ENCODE measurements around the gene AMPD2. TPM values are rescaled to one million over a fixed set of nuclear protein-coding genes. Genes with fewer than 3 reads are reported as not detected.

The AMPD2 gene
- total and polyA plus RNA-seq, 9 of the 15 experiments (the other 6 are each of a cell fraction or from before 2014, with no cell fraction given), result 2.0 to 77.7 (median 28.2) TPM

DNA sequence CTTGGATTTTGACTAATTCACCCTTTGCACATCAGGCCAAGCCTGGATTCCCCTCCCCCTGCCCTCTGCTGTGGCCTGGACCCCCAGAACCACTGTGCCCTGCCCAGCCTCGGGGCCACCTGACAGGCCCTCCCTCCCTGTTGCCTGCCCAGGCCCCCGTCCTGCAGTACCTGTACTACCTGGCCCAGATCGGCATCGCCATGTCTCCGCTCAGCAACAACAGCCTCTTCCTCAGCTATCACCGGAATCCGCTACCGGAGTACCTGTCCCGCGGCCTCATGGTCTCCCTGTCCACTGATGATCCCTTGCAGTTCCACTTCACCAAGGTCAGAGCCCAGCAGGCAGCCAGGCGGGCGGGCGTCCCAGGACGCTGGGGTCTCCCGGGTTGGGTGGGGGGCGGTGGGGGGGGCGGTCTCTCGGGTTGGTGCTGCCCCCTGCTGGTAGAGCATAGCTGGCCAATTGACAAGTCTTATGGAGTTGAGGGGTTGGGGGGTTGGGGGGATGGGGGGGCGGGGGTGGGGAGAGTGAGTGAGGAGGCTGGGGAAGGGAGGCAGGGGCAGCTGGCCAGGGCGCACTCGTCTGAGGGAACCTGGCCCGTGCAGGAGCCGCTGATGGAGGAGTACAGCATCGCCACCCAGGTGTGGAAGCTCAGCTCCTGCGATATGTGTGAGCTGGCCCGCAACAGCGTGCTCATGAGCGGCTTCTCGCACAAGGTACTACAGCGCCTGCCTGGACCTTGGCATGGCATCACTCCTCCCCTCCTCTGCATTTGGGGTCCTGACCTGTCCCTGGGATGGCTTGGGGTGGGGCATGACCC lies 10.7 kb downstream of the AMPD2 start (continued):
- TF ChIP-seq, protein P1, sequence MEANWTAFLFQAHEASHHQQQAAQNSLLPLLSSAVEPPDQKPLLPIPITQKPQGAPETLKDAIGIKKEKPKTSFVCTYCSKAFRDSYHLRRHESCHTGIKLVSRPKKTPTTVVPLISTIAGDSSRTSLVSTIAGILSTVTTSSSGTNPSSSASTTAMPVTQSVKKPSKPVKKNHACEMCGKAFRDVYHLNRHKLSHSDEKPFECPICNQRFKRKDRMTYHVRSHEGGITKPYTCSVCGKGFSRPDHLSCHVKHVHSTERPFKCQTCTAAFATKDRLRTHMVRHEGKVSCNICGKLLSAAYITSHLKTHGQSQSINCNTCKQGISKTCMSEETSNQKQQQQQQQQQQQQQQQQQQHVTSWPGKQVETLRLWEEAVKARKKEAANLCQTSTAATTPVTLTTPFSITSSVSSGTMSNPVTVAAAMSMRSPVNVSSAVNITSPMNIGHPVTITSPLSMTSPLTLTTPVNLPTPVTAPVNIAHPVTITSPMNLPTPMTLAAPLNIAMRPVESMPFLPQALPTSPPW (CRISPR knock-in tag; IDR thresholded peaks at IDR 0.05), result peak; percentile 65

DNA sequence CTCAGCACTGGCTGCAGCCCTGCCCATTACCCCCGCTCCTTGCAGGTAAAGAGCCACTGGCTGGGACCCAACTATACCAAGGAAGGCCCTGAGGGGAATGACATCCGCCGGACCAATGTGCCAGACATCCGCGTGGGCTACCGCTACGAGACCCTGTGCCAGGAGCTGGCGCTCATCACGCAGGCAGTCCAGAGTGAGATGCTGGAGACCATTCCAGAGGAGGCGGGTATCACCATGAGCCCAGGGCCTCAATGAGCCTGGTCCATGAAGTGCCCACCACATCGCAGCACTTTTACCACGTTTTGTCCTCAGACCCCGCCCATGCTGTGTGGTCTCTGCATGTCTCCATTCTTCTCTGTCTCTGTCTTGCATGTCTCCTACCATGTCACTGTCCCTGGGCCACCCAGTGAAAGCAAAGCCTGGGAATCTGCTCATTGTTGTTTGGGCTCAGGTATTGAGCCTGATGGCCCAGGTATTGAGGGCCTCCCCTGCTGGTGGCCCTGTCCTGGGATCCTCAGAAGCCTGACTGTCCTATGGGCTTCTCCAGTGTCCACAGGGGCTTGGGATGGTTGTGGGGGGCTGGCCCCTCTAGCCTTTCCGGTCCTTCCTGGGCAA lies 11.4 kb downstream of the AMPD2 start:
- CTCF ChIA-PET (ENCODE audit: low intra/inter-chr PET ratio), result interaction anchor here (0.6 to 2.6 kb wide), 2 partner anchors 10 to 85 kb away, joined by 3 to 24 read pairs; no protein-coding TSS in a partner anchor
- no peak for DNase-seq (ENCODE audit: extremely low read depth in 1 of 4, low spot score in 3 of 4)
- intact Hi-C loops (cut with micrococcal nuclease), result loop anchor here (1.0 kb wide), 1 partner anchor 85 kb away; no protein-coding TSS in a partner anchor
- TF ChIP-seq POLR2G (IDR thresholded peaks at IDR 0.05; ENCODE audit: low read depth, low read length), result 0 out of 2 replicates have a peak, but pooled peaks have one; percentile 6
- TF ChIP-seq, protein P2, sequence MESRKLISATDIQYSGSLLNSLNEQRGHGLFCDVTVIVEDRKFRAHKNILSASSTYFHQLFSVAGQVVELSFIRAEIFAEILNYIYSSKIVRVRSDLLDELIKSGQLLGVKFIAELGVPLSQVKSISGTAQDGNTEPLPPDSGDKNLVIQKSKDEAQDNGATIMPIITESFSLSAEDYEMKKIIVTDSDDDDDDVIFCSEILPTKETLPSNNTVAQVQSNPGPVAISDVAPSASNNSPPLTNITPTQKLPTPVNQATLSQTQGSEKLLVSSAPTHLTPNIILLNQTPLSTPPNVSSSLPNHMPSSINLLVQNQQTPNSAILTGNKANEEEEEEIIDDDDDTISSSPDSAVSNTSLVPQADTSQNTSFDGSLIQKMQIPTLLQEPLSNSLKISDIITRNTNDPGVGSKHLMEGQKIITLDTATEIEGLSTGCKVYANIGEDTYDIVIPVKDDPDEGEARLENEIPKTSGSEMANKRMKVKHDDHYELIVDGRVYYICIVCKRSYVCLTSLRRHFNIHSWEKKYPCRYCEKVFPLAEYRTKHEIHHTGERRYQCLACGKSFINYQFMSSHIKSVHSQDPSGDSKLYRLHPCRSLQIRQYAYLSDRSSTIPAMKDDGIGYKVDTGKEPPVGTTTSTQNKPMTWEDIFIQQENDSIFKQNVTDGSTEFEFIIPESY (CRISPR knock-in tag; IDR thresholded peaks at IDR 0.05), result peak; percentile 75
- TF ChIP-seq, protein P3, sequence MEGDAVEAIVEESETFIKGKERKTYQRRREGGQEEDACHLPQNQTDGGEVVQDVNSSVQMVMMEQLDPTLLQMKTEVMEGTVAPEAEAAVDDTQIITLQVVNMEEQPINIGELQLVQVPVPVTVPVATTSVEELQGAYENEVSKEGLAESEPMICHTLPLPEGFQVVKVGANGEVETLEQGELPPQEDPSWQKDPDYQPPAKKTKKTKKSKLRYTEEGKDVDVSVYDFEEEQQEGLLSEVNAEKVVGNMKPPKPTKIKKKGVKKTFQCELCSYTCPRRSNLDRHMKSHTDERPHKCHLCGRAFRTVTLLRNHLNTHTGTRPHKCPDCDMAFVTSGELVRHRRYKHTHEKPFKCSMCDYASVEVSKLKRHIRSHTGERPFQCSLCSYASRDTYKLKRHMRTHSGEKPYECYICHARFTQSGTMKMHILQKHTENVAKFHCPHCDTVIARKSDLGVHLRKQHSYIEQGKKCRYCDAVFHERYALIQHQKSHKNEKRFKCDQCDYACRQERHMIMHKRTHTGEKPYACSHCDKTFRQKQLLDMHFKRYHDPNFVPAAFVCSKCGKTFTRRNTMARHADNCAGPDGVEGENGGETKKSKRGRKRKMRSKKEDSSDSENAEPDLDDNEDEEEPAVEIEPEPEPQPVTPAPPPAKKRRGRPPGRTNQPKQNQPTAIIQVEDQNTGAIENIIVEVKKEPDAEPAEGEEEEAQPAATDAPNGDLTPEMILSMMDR (IDR thresholded peaks at IDR 0.05 in 2 of 3, conservative IDR thresholded peaks at IDR 0.05 in 1 of 3; ENCODE audit: insufficient read depth in 2 of 3, low read depth in 1 of 3, low read length in 3 of 3), result 0 out of 6 replicates have a peak, but pooled peaks of 1 of the 3 experiments have one; percentile 5
- no peak for TF ChIP-seq MEF2A (IDR thresholded peaks at IDR 0.05; ENCODE audit: control insufficient read depth, low read depth, low read length)
- TF ChIP-seq, protein P4, sequence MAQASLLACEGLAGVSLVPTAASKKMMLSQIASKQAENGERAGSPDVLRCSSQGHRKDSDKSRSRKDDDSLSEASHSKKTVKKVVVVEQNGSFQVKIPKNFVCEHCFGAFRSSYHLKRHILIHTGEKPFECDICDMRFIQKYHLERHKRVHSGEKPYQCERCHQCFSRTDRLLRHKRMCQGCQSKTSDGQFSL (CRISPR knock-in tag; IDR thresholded peaks at IDR 0.05), result peak; percentile 10; the same call in 1 of the 2 replicates
- TF ChIP-seq, protein P4 (tag; IDR thresholded peaks at IDR 0.05), result no peak
- TF ChIP-seq RBFOX2 (IDR thresholded peaks at IDR 0.05; ENCODE audit: low read depth, low read length), result 0 out of 2 replicates have a peak, but pooled peaks have one; percentile 1

More for the DNA sequence above, 11.4 kb downstream of the AMPD2 start:
- WGBS (ENCODE audit: insufficient coverage, low coverage, missing lambda C conversion rate), result 94% methylated on average over 14 of the region's 14 CpGs
- peaks cover 60% of the 10 kb centered on the region; the same call in 2 of the 3 replicates for H3K36me3 ChIP-seq (ENCODE audit: control insufficient read depth, insufficient read depth, low read length)
- in situ Hi-C loops (cut with MboI), result no loop called here
- H3K27me3 ChIP-seq (ENCODE audit: control insufficient read depth in 2 of 2, insufficient read depth in 2 of 2, low read length in 2 of 2), result no peaks in the 10 kb centered on the region
- BruUV-seq (replicated peaks), result no TSS peak
- no peak overlapping the region for H3K9ac ChIP-seq (ENCODE audit: insufficient read depth in 1 of 2, low read depth in 2 of 2, low read length in 2 of 2)
- no peaks in the 10 kb centered on the region for H3K9me3 ChIP-seq (replicated peaks; ENCODE audit: control insufficient read depth, insufficient read depth, low read depth, low read length)
- ATAC-seq (no peak), FAIRE-seq (no peak)
- H3K4me1 ChIP-seq (replicated peaks in 1 of 2; ENCODE audit: control insufficient read depth in 2 of 2, insufficient read depth in 2 of 2, low read length in 2 of 2), result peaks cover 0 to 32% of the 10 kb centered on the region in 2 experiments; a peak in 2 of 5 replicates
- H3K27ac ChIP-seq (ENCODE audit: extremely low read depth, low read depth, low read length), result no peak overlapping the region
- no peak overlapping the region for H3K4me3 ChIP-seq
- no peaks in the 10 kb centered on the region for H3K79me2 ChIP-seq (ENCODE audit: control insufficient read depth, insufficient read depth, low read length)
- H3K4me2 ChIP-seq (ENCODE audit: insufficient read depth, low read length), result no peak overlapping the region
- H3K9me1 ChIP-seq (ENCODE audit: control insufficient read depth, insufficient read depth, low read length), result peaks cover 5% of the 10 kb centered on the region
- POLR2A ChIA-PET, result interaction anchor here (0.5 to 4.2 kb wide), 6 partner anchors 8 to 369 kb away, joined by 3 to 23 read pairs (median 3); partner anchors contain the start of genes AMPD2 and GNAI3
- peaks cover 4% of the 10 kb centered on the region; the same call in 1 of the 2 replicates for H4K20me1 ChIP-seq (replicated peaks; ENCODE audit: control insufficient read depth, insufficient read depth, low read length)
- no peak overlapping the region for H2AFZ ChIP-seq (ENCODE audit: low read depth, low read length)
